Measurements from ENCODE around the gene HAAO. TPM values are rescaled to one million over a fixed set of nuclear protein-coding genes. Genes with fewer than 3 reads are reported as not detected.

The HAAO gene
- total and polyA plus RNA-seq, 2 donors (not counting 1 experiment from before 2014, with no cell fraction given), result 6.4 to 17.6 TPM

DNA sequence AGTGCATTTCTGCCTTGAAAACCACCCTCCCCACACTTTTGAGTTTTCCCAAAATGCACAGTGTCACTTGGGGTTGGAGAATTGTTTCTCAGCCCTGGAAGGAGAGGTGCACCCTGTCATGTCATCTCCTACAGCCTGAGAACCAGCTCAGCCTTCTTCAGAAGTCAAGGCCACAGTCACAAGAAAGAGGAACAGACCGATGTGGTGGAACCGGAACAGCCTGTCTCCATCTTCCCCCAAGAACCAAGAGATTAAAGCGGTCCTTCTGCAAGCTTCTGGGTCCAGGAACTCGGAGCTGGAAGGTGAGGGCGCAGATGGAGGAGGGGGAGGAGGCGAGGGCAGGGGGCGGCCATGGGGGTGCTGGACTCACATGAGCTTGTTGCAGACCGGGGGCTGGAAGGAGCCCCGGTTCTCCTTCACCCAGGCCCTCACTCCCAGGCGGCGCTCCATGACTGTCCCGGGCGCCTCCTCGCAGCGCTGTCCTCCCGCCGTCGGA is 248 bp downstream of the HAAO start:
- WGBS (ENCODE audit: insufficient coverage), result 0% methylated on average over 10 of the region's 18 CpGs
- peak overlapping the region; percentile 89 for H3K27ac Mint-ChIP-seq
- intact Hi-C loops (cut with micrococcal nuclease), result loop anchor here (1.0 to 5.0 kb wide), 4 partner anchors 35 to 297 kb away; no protein-coding TSS in a partner anchor
- H3K4me3 Mint-ChIP-seq, result peak overlapping the region; percentile 87
- Histone ChIP-seq H3K9ac (ENCODE audit: low read length) (peak overlapping the region; percentile 88), H3K27me3 (replicated peaks in 1 of 4; ENCODE audit: control extremely low read depth in 1 of 4, control insufficient read depth in 3 of 4, insufficient read depth in 4 of 4, low read length in 3 of 4) (no peaks in the 10 kb centered on the region), H3K36me3 (replicated peaks in 1 of 2; ENCODE audit: control extremely low read depth in 1 of 2, control insufficient read depth in 1 of 2, extremely low read depth in 1 of 2, insufficient read depth in 2 of 2, low read length in 1 of 2) (no peaks in the 10 kb centered on the region), H3K4me2 (replicated peaks; ENCODE audit: low read depth, low read length, poor library complexity, severe bottlenecking) (peak overlapping the region; percentile 90), H2AFZ (ENCODE audit: insufficient read depth, low read depth, low read length, poor library complexity, severe bottlenecking) (peak overlapping the region; percentile 92), H3K9me3 (ENCODE audit: control extremely low read depth in 1 of 3, control insufficient read depth in 2 of 3, insufficient read depth in 1 of 3, low read length in 2 of 3) (no peaks in the 10 kb centered on the region), H4K20me1 (ENCODE audit: control insufficient read depth, insufficient read depth, low read length, poor library complexity, severe bottlenecking) (no peaks in the 10 kb centered on the region), H3K79me2 (ENCODE audit: control insufficient read depth, insufficient read depth, low read length) (peaks cover 35% of the 10 kb centered on the region), H3K4me1 (ENCODE audit: control insufficient read depth in 2 of 2, insufficient read depth in 2 of 2, low read length in 2 of 2) (peaks cover 18 to 37% of the 10 kb centered on the region in 2 donors), H3K4me3 (ENCODE audit: control extremely low read depth in 1 of 5, extremely low read depth in 1 of 5, insufficient read depth in 1 of 5, low read depth in 2 of 5, low read length in 4 of 5) (peak overlapping the region; percentile 47 to 93 (median 76)), H3K27ac (ENCODE audit: low read length in 2 of 2) (peak overlapping the region; percentile 49 to 69)
- CTCF ChIA-PET, result interaction anchor here (0.6 to 4.3 kb wide), 8 partner anchors 9 to 437 kb away, joined by 3 to 64 read pairs (median 4); no protein-coding TSS in a partner anchor
- peak; percentile 78 for DNase-seq
- POLR2A ChIA-PET, result interaction anchor here (0.6 to 6.5 kb wide), 3 partner anchors 18 to 104 kb away, joined by 3 to 82 read pairs (median 6); no protein-coding TSS in a partner anchor
- peak; percentile 62 for ATAC-seq (ENCODE audit: low read depth)
- no peaks in the 10 kb centered on the region for H3K9me3 Mint-ChIP-seq (ENCODE audit: insufficient read depth)
- no peaks in the 10 kb centered on the region for H3K27me3 Mint-ChIP-seq
- H3K4me1 Mint-ChIP-seq, result peaks cover 46% of the 10 kb centered on the region
- TF ChIP-seq, protein P1, sequence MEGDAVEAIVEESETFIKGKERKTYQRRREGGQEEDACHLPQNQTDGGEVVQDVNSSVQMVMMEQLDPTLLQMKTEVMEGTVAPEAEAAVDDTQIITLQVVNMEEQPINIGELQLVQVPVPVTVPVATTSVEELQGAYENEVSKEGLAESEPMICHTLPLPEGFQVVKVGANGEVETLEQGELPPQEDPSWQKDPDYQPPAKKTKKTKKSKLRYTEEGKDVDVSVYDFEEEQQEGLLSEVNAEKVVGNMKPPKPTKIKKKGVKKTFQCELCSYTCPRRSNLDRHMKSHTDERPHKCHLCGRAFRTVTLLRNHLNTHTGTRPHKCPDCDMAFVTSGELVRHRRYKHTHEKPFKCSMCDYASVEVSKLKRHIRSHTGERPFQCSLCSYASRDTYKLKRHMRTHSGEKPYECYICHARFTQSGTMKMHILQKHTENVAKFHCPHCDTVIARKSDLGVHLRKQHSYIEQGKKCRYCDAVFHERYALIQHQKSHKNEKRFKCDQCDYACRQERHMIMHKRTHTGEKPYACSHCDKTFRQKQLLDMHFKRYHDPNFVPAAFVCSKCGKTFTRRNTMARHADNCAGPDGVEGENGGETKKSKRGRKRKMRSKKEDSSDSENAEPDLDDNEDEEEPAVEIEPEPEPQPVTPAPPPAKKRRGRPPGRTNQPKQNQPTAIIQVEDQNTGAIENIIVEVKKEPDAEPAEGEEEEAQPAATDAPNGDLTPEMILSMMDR (IDR thresholded peaks at IDR 0.05), result no peak
- no peak for TF ChIP-seq EZH2 (IDR thresholded peaks at IDR 0.05; ENCODE audit: borderline replicate concordance, insufficient read depth, low read depth, low read length, poor library complexity, severe bottlenecking)

DNA sequence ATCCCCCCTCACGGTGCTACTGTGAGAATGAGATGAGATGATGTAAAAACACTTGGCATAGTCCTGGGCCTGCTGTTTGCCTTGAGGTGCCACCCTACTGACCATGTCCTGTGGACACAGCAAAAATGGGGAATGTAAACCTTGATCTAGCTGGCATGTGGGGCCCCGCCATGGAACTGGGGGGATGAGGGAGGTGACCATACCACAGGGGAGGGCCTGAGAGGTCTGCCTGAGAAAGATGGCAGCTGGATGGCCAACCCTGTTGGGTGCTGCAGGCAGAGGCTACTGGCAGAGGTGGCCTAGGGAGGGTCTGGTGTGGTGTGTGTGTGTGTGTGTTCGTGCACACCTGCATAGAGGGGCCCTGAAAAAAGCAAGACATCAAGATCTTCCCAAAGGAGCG is 777 bp downstream of the HAAO start:
- peak overlapping the region; percentile 88 for H3K9ac ChIP-seq (ENCODE audit: low read length)
- intact Hi-C loops (cut with micrococcal nuclease), result loop anchor here (1.0 to 5.0 kb wide), 4 partner anchors 35 to 296 kb away; no protein-coding TSS in a partner anchor
- ATAC-seq (ENCODE audit: low read depth), result no peak

More for the DNA sequence above, 777 bp downstream of the HAAO start:
- POLR2A ChIA-PET, result interaction anchor here (0.6 to 6.5 kb wide), 3 partner anchors 19 to 103 kb away, joined by 3 to 82 read pairs (median 6); no protein-coding TSS in a partner anchor
- Histone ChIP-seq H3K9me3 (ENCODE audit: control extremely low read depth in 1 of 3, control insufficient read depth in 2 of 3, insufficient read depth in 1 of 3, low read length in 2 of 3) (no peaks in the 10 kb centered on the region), H3K4me3 (ENCODE audit: control extremely low read depth in 1 of 5, extremely low read depth in 1 of 5, insufficient read depth in 1 of 5, low read depth in 2 of 5, low read length in 4 of 5) (peak overlapping the region in 3 of 5 experiments; percentile 76 to 93 (median 85)), H3K79me2 (ENCODE audit: control insufficient read depth, insufficient read depth, low read length) (peaks cover 35% of the 10 kb centered on the region), H3K4me2 (replicated peaks; ENCODE audit: low read depth, low read length, poor library complexity, severe bottlenecking) (peak overlapping the region; percentile 90), H3K36me3 (replicated peaks in 1 of 2; ENCODE audit: control extremely low read depth in 1 of 2, control insufficient read depth in 1 of 2, extremely low read depth in 1 of 2, insufficient read depth in 2 of 2, low read length in 1 of 2) (no peaks in the 10 kb centered on the region), H3K27ac (ENCODE audit: low read length in 2 of 2) (peak overlapping the region in 1 of 2 donors; percentile 69), H4K20me1 (ENCODE audit: control insufficient read depth, insufficient read depth, low read length, poor library complexity, severe bottlenecking) (no peaks in the 10 kb centered on the region), H2AFZ (ENCODE audit: insufficient read depth, low read depth, low read length, poor library complexity, severe bottlenecking) (peak overlapping the region; percentile 92), H3K27me3 (replicated peaks in 1 of 4; ENCODE audit: control extremely low read depth in 1 of 4, control insufficient read depth in 3 of 4, insufficient read depth in 4 of 4, low read length in 3 of 4) (no peaks in the 10 kb centered on the region), H3K4me1 (ENCODE audit: control insufficient read depth in 2 of 2, insufficient read depth in 2 of 2, low read length in 2 of 2) (peaks cover 18 to 37% of the 10 kb centered on the region in 2 donors)
- peak overlapping the region; percentile 87 for H3K4me3 Mint-ChIP-seq
- CTCF ChIA-PET, result interaction anchor here (0.6 to 4.3 kb wide), 8 partner anchors 9 to 437 kb away, joined by 3 to 64 read pairs (median 4); no protein-coding TSS in a partner anchor
- H3K4me1 Mint-ChIP-seq, result peaks cover 44% of the 10 kb centered on the region
- TF ChIP-seq, protein P1 (IDR thresholded peaks at IDR 0.05), result no peak
- no peak for TF ChIP-seq EZH2 (IDR thresholded peaks at IDR 0.05; ENCODE audit: borderline replicate concordance, insufficient read depth, low read depth, low read length, poor library complexity, severe bottlenecking)
- WGBS (ENCODE audit: insufficient coverage), result 100% methylated on average over 1 of the region's 4 CpGs
- peak overlapping the region; percentile 89 for H3K27ac Mint-ChIP-seq
- no peaks in the 10 kb centered on the region for H3K27me3 Mint-ChIP-seq
- H3K9me3 Mint-ChIP-seq (ENCODE audit: insufficient read depth), result no peaks in the 10 kb centered on the region
- no peak for DNase-seq

All from B cell (primary cell).